Astrocyte (in vitro differentiated cells and primary cell): ENCODE results near the gene GLIPR2. TPM values are rescaled to one million over a fixed set of nuclear protein-coding genes. Genes with fewer than 3 reads are reported as not detected.

Source experiments
- DNase-seq: peaks from one replicate; pipeline ENCODE4 v3.0.0-alpha.2; 2010; ENCODE audit warnings: low read depth
- FAIRE-seq: peaks from 2 replicates; lab custom pipeline; 2011; peaks lifted over from hg19 to GRCh38; lab: Jason Lieb, UNC
- H2AFZ ChIP-seq: 2 replicates; pipeline ENCODE4 v1.6.0; 2012; ENCODE audit warnings: low read depth, low read length, inconsistent platforms
- H3K27ac ChIP-seq: 2 replicates; pipeline ENCODE4 v1.5.1; 2011; ENCODE audit warnings: low read depth, low read length, inconsistent platforms
- H3K27me3 ChIP-seq: 2 replicates; pipeline ENCODE4 v1.6.0; 2011; ENCODE audit warnings: low read length, inconsistent platforms; ENCODE audit not compliant: insufficient read depth
- H3K36me3 ChIP-seq: 2 replicates; pipeline ENCODE4 v1.5.1; 2011; ENCODE audit warnings: low read length, inconsistent platforms; ENCODE audit not compliant: insufficient read depth
- H3K4me1 ChIP-seq: 2 replicates; pipeline ENCODE4 v1.5.1; 2011; ENCODE audit warnings: low read length, inconsistent platforms; ENCODE audit not compliant: insufficient read depth
- H3K4me2 ChIP-seq: 2 replicates; pipeline ENCODE4 v1.6.0; 2012; ENCODE audit warnings: low read length, inconsistent platforms
- H3K4me3 ChIP-seq: 2 replicates; pipeline ENCODE4 v1.5.1; 2011; ENCODE audit warnings: low read depth, mild to moderate bottlenecking, low read length, inconsistent platforms; ENCODE audit not compliant: insufficient read depth
- H3K79me2 ChIP-seq: 2 replicates; pipeline ENCODE4 v1.6.0; 2012; ENCODE audit warnings: mild to moderate bottlenecking, low read length, inconsistent platforms; ENCODE audit not compliant: insufficient read depth
- H3K9ac ChIP-seq: 2 replicates; pipeline ENCODE4 v1.6.0; 2012; ENCODE audit warnings: mild to moderate bottlenecking, low read length, inconsistent platforms
- H3K9me3 ChIP-seq: 2 replicates; pipeline ENCODE4 v1.5.1; 2012; ENCODE audit warnings: low read depth, mild to moderate bottlenecking, low read length, inconsistent platforms; ENCODE audit not compliant: insufficient read depth
- H4K20me1 ChIP-seq: 2 replicates; pipeline ENCODE4 v1.6.0; 2012; ENCODE audit warnings: low read length, inconsistent platforms; ENCODE audit not compliant: insufficient read depth
- H3K27ac Mint-ChIP-seq: one replicate; pipeline ENCODE4 v1.8.0; 2021; ENCODE audit warnings: mild to moderate bottlenecking, mixed read lengths; ENCODE audit not compliant: unreplicated experiment
- H3K27me3 Mint-ChIP-seq: one replicate; pipeline ENCODE4 v1.8.0; 2021; ENCODE audit warnings: low read depth, mixed read lengths; ENCODE audit not compliant: unreplicated experiment
- H3K36me3 Mint-ChIP-seq: one replicate; pipeline ENCODE4 v1.8.0; 2021; ENCODE audit warnings: low read depth, mixed read lengths; ENCODE audit not compliant: unreplicated experiment
- H3K4me1 Mint-ChIP-seq: one replicate; pipeline ENCODE4 v1.8.0; 2021; ENCODE audit warnings: low read depth, mixed read lengths; ENCODE audit not compliant: unreplicated experiment
- H3K4me3 Mint-ChIP-seq: one replicate; pipeline ENCODE4 v1.8.0; 2021; ENCODE audit warnings: mild to moderate bottlenecking, moderate library complexity, mixed read lengths; ENCODE audit not compliant: unreplicated experiment
- H3K9me3 Mint-ChIP-seq: one replicate; pipeline ENCODE4 v1.8.0; 2021; ENCODE audit warnings: mild to moderate bottlenecking, mixed read lengths; ENCODE audit not compliant: unreplicated experiment
- CTCF ChIP-seq: IDR thresholded peaks from 2 replicates; pipeline ENCODE4 v1.5.1; 2011; ENCODE audit warnings: low read depth, mild to moderate bottlenecking, inconsistent platforms, low read length, moderate library complexity; ENCODE audit not compliant: insufficient read depth
- EZH2 ChIP-seq: IDR thresholded peaks from 2 replicates; pipeline ENCODE4 v1.6.1; 2012; ENCODE audit warnings: mild to moderate bottlenecking, low read length, inconsistent platforms; ENCODE audit not compliant: insufficient read depth
- total RNA-seq: library from RNA; stranded (reverse); gene quantifications from 2 replicates; pipeline ENCODE4 v1.2.1, GENCODE V29; 2021

Gene GLIPR2
- total RNA-seq, 1 donor from 2014 or later = 150 TPM

- Mint-ChIP-seq H3K4me1 (peaks cover 48% of the 10 kb centered on the region), H3K36me3 (peaks cover 3% of the 10 kb centered on the region), H3K9me3 (no peaks in the 10 kb centered on the region), H3K27me3 (no peaks in the 10 kb centered on the region), H3K27ac (peak overlapping the region; percentile 100), H3K4me3 (peak overlapping the region; percentile 60)
- H3K27ac ChIP-seq = peak overlapping the region; percentile 89
- no peaks in the 10 kb centered on the region for H3K79me2 ChIP-seq
- peak overlapping the region; percentile 42 for H3K9ac ChIP-seq
- H3K4me2 ChIP-seq = no peak overlapping the region
- no peaks in the 10 kb centered on the region for H3K27me3 ChIP-seq
- DNase-seq (peak; percentile 77), FAIRE-seq (peak; percentile 80)
- H2AFZ ChIP-seq = no peak overlapping the region
- H3K4me1 ChIP-seq = peaks cover 34% of the 10 kb centered on the region
- H3K36me3 ChIP-seq = no peaks in the 10 kb centered on the region
- no peaks in the 10 kb centered on the region for H3K9me3 ChIP-seq
- no peaks in the 10 kb centered on the region for H4K20me1 ChIP-seq
- no peak for TF ChIP-seq EZH2
- TF ChIP-seq CTCF = peak; percentile 65
- H3K4me3 ChIP-seq = no peak overlapping the region
Observed at GRCh38 chr9:36102742-36103495, 33.6 kb upstream of the GLIPR2 start.

- peaks cover 4% of the 10 kb centered on the region for H3K4me1 Mint-ChIP-seq
- Histone ChIP-seq H3K79me2 (no peaks in the 10 kb centered on the region), H3K4me2 (no peak overlapping the region), H3K4me1 (no peaks in the 10 kb centered on the region), H2AFZ (no peak overlapping the region), H3K27ac (no peak overlapping the region), H3K9me3 (no peaks in the 10 kb centered on the region), H3K36me3 (peaks cover 4% of the 10 kb centered on the region), H4K20me1 (no peaks in the 10 kb centered on the region), H3K27me3 (no peaks in the 10 kb centered on the region), H3K9ac (no peak overlapping the region), H3K4me3 (no peak overlapping the region)
- FAIRE-seq (no peak), DNase-seq (no peak)
- H3K36me3 Mint-ChIP-seq = peaks cover 15% of the 10 kb centered on the region
- H3K9me3 Mint-ChIP-seq = no peaks in the 10 kb centered on the region
- no peak overlapping the region for H3K27ac Mint-ChIP-seq
- no peak overlapping the region for H3K4me3 Mint-ChIP-seq
- H3K27me3 Mint-ChIP-seq = no peaks in the 10 kb centered on the region
- no peak for TF ChIP-seq EZH2
- TF ChIP-seq CTCF = no peak
Observed at GRCh38 chr9:36109071-36109470, 27.5 kb upstream of the GLIPR2 start.

GRCh38 chr9:36110434-36110833, 26.1 kb upstream of the GLIPR2 start:
- H3K9me3 Mint-ChIP-seq = no peaks in the 10 kb centered on the region
- H3K4me3 Mint-ChIP-seq = no peak overlapping the region
- H3K36me3 Mint-ChIP-seq = peaks cover 12% of the 10 kb centered on the region
- no peak overlapping the region for H2AFZ ChIP-seq
- no peak overlapping the region for H3K4me2 ChIP-seq
- H3K4me1 Mint-ChIP-seq = no peaks in the 10 kb centered on the region
- FAIRE-seq (no peak), DNase-seq (no peak)
- H3K36me3 ChIP-seq = peaks cover 4% of the 10 kb centered on the region
- H3K27ac ChIP-seq = no peak overlapping the region
- no peaks in the 10 kb centered on the region for H4K20me1 ChIP-seq
- no peak for TF ChIP-seq CTCF
- TF ChIP-seq EZH2 = no peak
- no peak overlapping the region for H3K27ac Mint-ChIP-seq
- no peaks in the 10 kb centered on the region for H3K79me2 ChIP-seq
- no peaks in the 10 kb centered on the region for H3K27me3 Mint-ChIP-seq
- H3K4me3 ChIP-seq = no peak overlapping the region
- H3K4me1 ChIP-seq = no peaks in the 10 kb centered on the region
- H3K9ac ChIP-seq = no peak overlapping the region
- H3K27me3 ChIP-seq = no peaks in the 10 kb centered on the region
- no peaks in the 10 kb centered on the region for H3K9me3 ChIP-seq
